Activated CD8-positive, alpha-beta T cell treated with anti-CD3 and anti-CD28 coated beads for 36 hours (primary cell): ENCODE data around the gene PLPPR5. TPM values are rescaled to one million over a fixed set of nuclear protein-coding genes. Genes with fewer than 3 reads are reported as not detected.
"Not testable (repeated sequence)": the region's sequence is repeated elsewhere in the genome, so short reads cannot be mapped to it uniquely, and the experiment has no call there.

ENCODE experiments used
- ATAC-seq: fragments of 200-7000 bp; cut with Tn5 transposase; one replicate; pipeline ENCODE4 v1.10.0; 2021; ENCODE audit warnings: mild to moderate bottlenecking, moderate library complexity
- CTCF ChIA-PET: fragments of 350-600 bp; sonication (Branson Sonifier 250); formaldehyde crosslinking; loops from one replicate; lab custom pipeline; 2021; ENCODE audit warnings: antibody characterized with exemption; lab: Charles Lee
- POLR2A ChIA-PET: fragments of 350-600 bp; sonication (Branson Sonifier 250); formaldehyde crosslinking; loops from one replicate; lab custom pipeline; 2021; ENCODE audit warnings: antibody characterized with exemption; lab: Charles Lee
- DNase-seq: peaks from one replicate; pipeline ENCODE4 v3.0.0-alpha.2; 2020
- H3K27ac Mint-ChIP-seq: one replicate; pipeline ENCODE4 v1.8.0; 2021; ENCODE audit warnings: mild to moderate bottlenecking, mixed read lengths
- H3K27me3 Mint-ChIP-seq: one replicate; pipeline ENCODE4 v1.8.0; 2021; ENCODE audit warnings: mixed read lengths
- H3K36me3 Mint-ChIP-seq: one replicate; pipeline ENCODE4 v1.8.0; 2021; ENCODE audit warnings: low read depth, mixed read lengths
- H3K4me1 Mint-ChIP-seq: one replicate; pipeline ENCODE4 v1.8.0; 2021; ENCODE audit warnings: low read depth, mixed read lengths
- H3K4me3 Mint-ChIP-seq: one replicate; pipeline ENCODE4 v1.8.0; 2021; ENCODE audit warnings: mild to moderate bottlenecking, moderate library complexity, mixed read lengths
- H3K9me3 Mint-ChIP-seq: one replicate; pipeline ENCODE4 v1.8.0; 2021; ENCODE audit warnings: mixed read lengths
- CTCF ChIP-seq: fragments of 200-600 bp; IDR thresholded peaks from one replicate; pipeline ENCODE4 v1.8.0; 2022; ENCODE audit warnings: antibody characterized with exemption, mild to moderate bottlenecking
- intact Hi-C: fragments of 100-400 bp; cut with micrococcal nuclease; formaldehyde crosslinking; loops from one replicate; pipeline ENCODE4 v1.10.0; 2022
- total RNA-seq, 2 experiments: library from RNA; stranded (reverse); gene quantifications; one replicate each; pipeline ENCODE4 v1.2.3, GENCODE V29; 2021

The PLPPR5 gene
- total RNA-seq, 2 experiments from 2014 or later = 0.07 TPM

GRCh38 chr1:98893371-98893770 is 111.3 kb downstream of the PLPPR5 start:
- intact Hi-C loops = no loop called here
- ChIA-PET POLR2A (no interaction called here), CTCF (no interaction called here)
- no peaks in the 10 kb centered on the region for H3K27me3 Mint-ChIP-seq
- no peak for TF ChIP-seq CTCF
- ATAC-seq (no peak), DNase-seq (no peak)
- no peak overlapping the region for H3K27ac Mint-ChIP-seq
- peaks cover 9% of the 10 kb centered on the region for H3K4me1 Mint-ChIP-seq
- H3K4me3 Mint-ChIP-seq = no peak overlapping the region
- H3K9me3 Mint-ChIP-seq = peaks cover 7% of the 10 kb centered on the region
- H3K36me3 Mint-ChIP-seq = no peaks in the 10 kb centered on the region

GRCh38 chr1:98888869-98889268 is 115.8 kb downstream of the PLPPR5 start:
- ChIA-PET POLR2A (interaction anchor here (0.7 kb wide), 1 partner anchor 1645 kb away, joined by 3 read pairs; no protein-coding TSS in a partner anchor), CTCF (no interaction called here)
- Mint-ChIP-seq H3K27ac (no peak overlapping the region), H3K9me3 (no peaks in the 10 kb centered on the region), H3K4me1 (peaks cover 2% of the 10 kb centered on the region), H3K27me3 (no peaks in the 10 kb centered on the region), H3K4me3 (no peak overlapping the region), H3K36me3 (no peaks in the 10 kb centered on the region)
- no peak for TF ChIP-seq CTCF
- intact Hi-C loops = no loop called here
- ATAC-seq (no peak), DNase-seq (no peak)

GRCh38 chr1:98887507-98887906 is 117.2 kb downstream of the PLPPR5 start:
- Mint-ChIP-seq H3K4me3 (no peak overlapping the region), H3K27me3 (no peaks in the 10 kb centered on the region), H3K4me1 (peaks cover 2% of the 10 kb centered on the region), H3K9me3 (no peaks in the 10 kb centered on the region), H3K36me3 (no peaks in the 10 kb centered on the region), H3K27ac (no peak overlapping the region)
- ChIA-PET CTCF (no interaction called here), POLR2A (no interaction called here)
- intact Hi-C loops = no loop called here
- ATAC-seq = no peak
- no peak for TF ChIP-seq CTCF
- no peak for DNase-seq

GRCh38 chr1:98884864-98885263 is 119.8 kb downstream of the PLPPR5 start:
- CTCF ChIA-PET = no interaction called here
- intact Hi-C loops = no loop called here

GRCh38 chr1:98881901-98882300 is 122.8 kb downstream of the PLPPR5 start:
- DNase-seq (no peak), ATAC-seq (no peak)
- ChIA-PET CTCF (no interaction called here), POLR2A (no interaction called here)
- Mint-ChIP-seq H3K36me3 (peaks cover 7% of the 10 kb centered on the region), H3K4me3 (no peak overlapping the region), H3K27me3 (no peaks in the 10 kb centered on the region), H3K27ac (no peak overlapping the region), H3K9me3 (peaks cover 29% of the 10 kb centered on the region), H3K4me1 (no peaks in the 10 kb centered on the region)
- intact Hi-C loops = no loop called here
- no peak for TF ChIP-seq CTCF

More at GRCh38 chr1:98884864-98885263, 119.8 kb downstream of the PLPPR5 start:
- H3K9me3 Mint-ChIP-seq = peaks cover 10% of the 10 kb centered on the region
- ATAC-seq (no peak), DNase-seq (no peak)
- H3K27ac Mint-ChIP-seq = no peak overlapping the region
- TF ChIP-seq CTCF = no peak
- peaks cover 4% of the 10 kb centered on the region for H3K36me3 Mint-ChIP-seq
- no peaks in the 10 kb centered on the region for H3K27me3 Mint-ChIP-seq
- POLR2A ChIA-PET = no interaction called here
- H3K4me1 Mint-ChIP-seq = no peaks in the 10 kb centered on the region
- H3K4me3 Mint-ChIP-seq = no peak overlapping the region

GRCh38 chr1:98881234-98881633 is 123.4 kb downstream of the PLPPR5 start:
- DNase-seq, CTCF ChIA-PET, H3K4me1 Mint-ChIP-seq, H3K36me3 Mint-ChIP-seq, POLR2A ChIA-PET, ATAC-seq, H3K27me3 Mint-ChIP-seq, H3K4me3 Mint-ChIP-seq, intact Hi-C loops, H3K27ac Mint-ChIP-seq: not testable (repeated sequence)
- H3K9me3 Mint-ChIP-seq = peaks cover 30% of the 10 kb centered on the region
